Endothelial cell of umbilical vein (primary cell): Measurements from ENCODE around the gene SEMA6A. TPM values are rescaled to one million over a fixed set of nuclear protein-coding genes. Genes with fewer than 3 reads are reported as not detected.

ENCODE experiments used
- BruUV-seq: library from RNA; stranded (reverse); fragments of 400-500 nt; replicated peaks from 2 replicates; lab custom pipeline; 2021; lab: Mats Ljungman, UMichigan
- CTCF ChIA-PET: fragments of 300-600, 350-600 bp; sonication (Branson Sonifier 250); formaldehyde crosslinking; loops from one replicate; lab custom pipeline; 2021; ENCODE audit warnings: antibody characterized with exemption, inconsistent platforms; lab: Charles Lee
- POLR2A ChIA-PET: fragments of 300-600, 350-600 bp; sonication (Branson Sonifier 250); formaldehyde crosslinking; loops from one replicate; lab custom pipeline; 2021; ENCODE audit warnings: antibody characterized with exemption, inconsistent platforms; lab: Charles Lee
- DNase-seq: peaks from one replicate; pipeline ENCODE4 v3.0.0-alpha.2; 2011; ENCODE audit warnings: low read depth, low spot score
- FAIRE-seq: peaks from 2 replicates; lab custom pipeline; 2011; peaks lifted over from hg19 to GRCh38; lab: Jason Lieb, UNC
- H2AFZ ChIP-seq: 2 replicates; pipeline ENCODE4 v1.6.0; 2012; ENCODE audit warnings: low read depth, low read length, control low read depth, inconsistent platforms
- H3K27ac ChIP-seq: 2 replicates; pipeline ENCODE4 v1.5.1; 2011; ENCODE audit warnings: low read depth, mild to moderate bottlenecking, control low read depth, low read length, moderate library complexity; ENCODE audit not compliant: insufficient read depth
- H3K27me3 ChIP-seq, 2 experiments: 2 replicates each; pipeline versions ENCODE4 v1.6.0 to v1.6.1; 2011; ENCODE audit warnings: low read length in 2 of 2, mixed read lengths in 1 of 2; ENCODE audit not compliant: control insufficient read depth in 2 of 2, insufficient read depth in 2 of 2
- H3K36me3 ChIP-seq, 2 experiments: 2 replicates in 1 of 2; 3 replicates in 1 of 2; pipeline ENCODE4 v1.5.1; 2011; ENCODE audit warnings: low read length in 2 of 2, mild to moderate bottlenecking in 1 of 2, moderate library complexity in 1 of 2; ENCODE audit not compliant: control insufficient read depth in 2 of 2, insufficient read depth in 2 of 2; ENCODE audit errors: extremely low read depth in 1 of 2
- H3K4me1 ChIP-seq: 3 replicates; pipeline ENCODE4 v1.5.1; 2011; ENCODE audit warnings: mild to moderate bottlenecking, low read length; ENCODE audit not compliant: control insufficient read depth, insufficient read depth; ENCODE audit errors: extremely low read depth
- H3K4me2 ChIP-seq: 2 replicates; pipeline ENCODE4 v1.6.1; 2011; ENCODE audit warnings: low read length, control low read depth, mixed read lengths; ENCODE audit not compliant: insufficient read depth
- H3K4me3 ChIP-seq, 3 experiments: fragments of 200-600 bp in 1 of 3; sonication (generic), shearing (Covaris generic) in 1 of 3; replicated peaks in 1 of 3; 2 replicates each; pipeline ENCODE4 v1.5.1; 2011 to 2016; ENCODE audit warnings: control low read depth in 3 of 3, low read length in 3 of 3, mild to moderate bottlenecking in 2 of 3, inconsistent platforms in 1 of 3, low read depth in 1 of 3, moderate library complexity in 1 of 3; ENCODE audit not compliant: insufficient read depth in 1 of 3
- H3K79me2 ChIP-seq: 2 replicates; pipeline ENCODE4 v1.6.0; 2012; ENCODE audit warnings: low read length, inconsistent platforms; ENCODE audit not compliant: control insufficient read depth, insufficient read depth
- H3K9ac ChIP-seq: replicated peaks from 2 replicates; pipeline ENCODE3; 2011; ENCODE audit warnings: low read length, control low read depth; ENCODE audit not compliant: insufficient read depth; ENCODE audit errors: extremely low read depth
- H3K9me1 ChIP-seq: replicated peaks from 3 replicates; pipeline ENCODE4 v1.6.0; 2011; ENCODE audit warnings: mild to moderate bottlenecking, low read length; ENCODE audit not compliant: control insufficient read depth, insufficient read depth; ENCODE audit errors: extremely low read depth
- H3K9me3 ChIP-seq: replicated peaks from 2 replicates; pipeline ENCODE4 v1.5.1; 2012; ENCODE audit warnings: low read length, inconsistent platforms; ENCODE audit not compliant: control insufficient read depth, insufficient read depth
- H4K20me1 ChIP-seq: replicated peaks from 2 replicates; pipeline ENCODE3; 2011; ENCODE audit warnings: mild to moderate bottlenecking, low read length; ENCODE audit not compliant: control insufficient read depth, insufficient read depth; ENCODE audit errors: extremely low read depth
- EZH2 ChIP-seq: IDR thresholded peaks from 2 replicates; pipeline ENCODE4 v1.6.1; 2012; ENCODE audit warnings: borderline replicate concordance, low read depth, mild to moderate bottlenecking, moderate library complexity, low read length, inconsistent platforms; ENCODE audit not compliant: severe bottlenecking
- FOS ChIP-seq: IDR thresholded peaks from 2 replicates; pipeline ENCODE4 v1.6.1; 2011; ENCODE audit warnings: mild to moderate bottlenecking, low read length, moderate library complexity, borderline replicate concordance; ENCODE audit not compliant: insufficient read depth
- GATA2 ChIP-seq: IDR thresholded peaks from 2 replicates; pipeline ENCODE4 v1.7.0; 2011; ENCODE audit warnings: low read depth, mild to moderate bottlenecking, moderate library complexity, mixed read lengths, low read length; ENCODE audit not compliant: insufficient read length, insufficient read depth
- JUN ChIP-seq: IDR thresholded peaks from 2 replicates; pipeline ENCODE4 v1.6.1; 2011; ENCODE audit warnings: borderline replicate concordance, low read depth; ENCODE audit not compliant: insufficient read length, insufficient read depth
- MAX ChIP-seq: IDR thresholded peaks from 2 replicates; pipeline ENCODE4 v1.6.1; 2011; ENCODE audit not compliant: insufficient read depth, insufficient read length
- MYC ChIP-seq: IDR thresholded peaks from one replicate; pipeline ENCODE4 v1.6.1; 2011; ENCODE audit warnings: mild to moderate bottlenecking, low read depth, low read length
- POLR2A ChIP-seq: IDR thresholded peaks from 2 replicates; pipeline ENCODE4 v1.6.1; 2012; ENCODE audit warnings: low read depth, mild to moderate bottlenecking, control low read depth, low read length
- POLR2AphosphoS5 ChIP-seq: IDR thresholded peaks from 2 replicates; pipeline ENCODE4 v1.6.1; 2012; ENCODE audit warnings: low read depth, mild to moderate bottlenecking, control low read depth, low read length, moderate library complexity; ENCODE audit not compliant: insufficient read depth
- dilution Hi-C: fragments of 300-500 bp; cut with MboI; formaldehyde crosslinking; loops from one replicate; pipeline ENCODE4 v1.15.0; 2019; ENCODE audit warnings: low sequenced_read_pairs; ENCODE audit not compliant: extremely low pct_ligation_motif_present
- intact Hi-C: fragments of 100-400 bp; cut with micrococcal nuclease; formaldehyde crosslinking; loops from one replicate; pipeline ENCODE4 v1.10.0; 2022
- polyA plus RNA-seq, 4 experiments: library from polyadenylated mRNA; depleted of rRNA in 3 of 4; stranded (reverse) in 3 of 4; unstranded in 1 of 4; fragments of >200 nt; gene quantifications; 2 replicates each; pipeline versions ENCODE4 v1.2.1 to v1.2.3, GENCODE V29; 2011 to 2012; ENCODE audit warnings: missing spikeins in 1 of 4
- total RNA-seq: library from RNA; stranded (reverse); gene quantifications from 2 replicates; pipeline ENCODE4 v1.2.3, GENCODE V29; 2021
- TF ChIP-seq, protein P1 (sequence below), 2 donors: IDR thresholded peaks; 1 replicate in 1 of 2; 2 replicates in 1 of 2; pipeline ENCODE4 v1.5.1; 2011; ENCODE audit warnings: low read length in 2 of 2, mild to moderate bottlenecking in 2 of 2, moderate library complexity in 2 of 2, control low read depth in 1 of 2, inconsistent platforms in 1 of 2, low read depth in 1 of 2; ENCODE audit not compliant: insufficient read depth in 1 of 2; ENCODE audit errors: extremely low read depth in 1 of 2

SEMA6A gene
- total and polyA plus RNA-seq, 2 donors (not counting 3 experiments of a cell fraction or from before 2014, with no cell fraction given): 0.43 to 1.5 TPM

GRCh38 chr5:116462500-116462899 is 112.1 kb downstream of the SEMA6A start:
- TF ChIP-seq MAX (no peak), MYC (no peak), JUN (no peak), POLR2A (no peak), GATA2 (no peak), POLR2AphosphoS5 (no peak), EZH2 (no peak), FOS (no peak)
- TF ChIP-seq, protein P1, sequence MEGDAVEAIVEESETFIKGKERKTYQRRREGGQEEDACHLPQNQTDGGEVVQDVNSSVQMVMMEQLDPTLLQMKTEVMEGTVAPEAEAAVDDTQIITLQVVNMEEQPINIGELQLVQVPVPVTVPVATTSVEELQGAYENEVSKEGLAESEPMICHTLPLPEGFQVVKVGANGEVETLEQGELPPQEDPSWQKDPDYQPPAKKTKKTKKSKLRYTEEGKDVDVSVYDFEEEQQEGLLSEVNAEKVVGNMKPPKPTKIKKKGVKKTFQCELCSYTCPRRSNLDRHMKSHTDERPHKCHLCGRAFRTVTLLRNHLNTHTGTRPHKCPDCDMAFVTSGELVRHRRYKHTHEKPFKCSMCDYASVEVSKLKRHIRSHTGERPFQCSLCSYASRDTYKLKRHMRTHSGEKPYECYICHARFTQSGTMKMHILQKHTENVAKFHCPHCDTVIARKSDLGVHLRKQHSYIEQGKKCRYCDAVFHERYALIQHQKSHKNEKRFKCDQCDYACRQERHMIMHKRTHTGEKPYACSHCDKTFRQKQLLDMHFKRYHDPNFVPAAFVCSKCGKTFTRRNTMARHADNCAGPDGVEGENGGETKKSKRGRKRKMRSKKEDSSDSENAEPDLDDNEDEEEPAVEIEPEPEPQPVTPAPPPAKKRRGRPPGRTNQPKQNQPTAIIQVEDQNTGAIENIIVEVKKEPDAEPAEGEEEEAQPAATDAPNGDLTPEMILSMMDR (IDR thresholded peaks at IDR 0.05; ENCODE audit: extremely low read depth in 1 of 2, insufficient read depth in 1 of 2, low read depth in 1 of 2, low read length in 2 of 2): no peak
- H3K9me3 ChIP-seq: no peaks in the 10 kb centered on the region
- H3K36me3 ChIP-seq: no peaks in the 10 kb centered on the region
- no TSS peak for BruUV-seq
- ChIA-PET CTCF (no interaction called here), POLR2A (no interaction called here)
- DNase-seq (no peak), FAIRE-seq (no peak)
- no peak overlapping the region for H3K27ac ChIP-seq
- dilution Hi-C loops: no loop called here
- intact Hi-C loops: loop anchor here (5.0 kb wide), 1 partner anchor 415 kb away; no protein-coding TSS in a partner anchor
- H2AFZ ChIP-seq: no peak overlapping the region
- no peaks in the 10 kb centered on the region for H3K9me1 ChIP-seq
- no peak overlapping the region for H3K9ac ChIP-seq
- no peaks in the 10 kb centered on the region for H4K20me1 ChIP-seq
- no peaks in the 10 kb centered on the region for H3K27me3 ChIP-seq
- H3K4me1 ChIP-seq: no peaks in the 10 kb centered on the region
- H3K4me3 ChIP-seq: no peak overlapping the region
- H3K4me2 ChIP-seq: no peak overlapping the region
- no peaks in the 10 kb centered on the region for H3K79me2 ChIP-seq
